K562 (cell line): ENCODE data around the gene ADAP1. TPM values are rescaled to one million over a fixed set of nuclear protein-coding genes. Genes with fewer than 3 reads are reported as not detected.

Source experiments
- CREB1 ChIP-seq, 2 experiments: sonication (generic) in 1 of 2; formaldehyde crosslinking in 1 of 2; IDR thresholded peaks; 2 replicates each; pipeline versions ENCODE4 v1.6.1 to v1.8.0; 2012 to 2022; ENCODE audit warnings: inconsistent platforms in 1 of 2, mild to moderate bottlenecking in 1 of 2, missing genetic modification reagents in 1 of 2, moderate library complexity in 1 of 2
- MYC ChIP-seq, 2 experiments: fragments of 250-450 bp in 1 of 2; sonication (Bioruptor Pico) in 1 of 2; IDR thresholded peaks; 2 replicates each; pipeline versions ENCODE4 v1.5.1 to v1.6.1; 2012 to 2021; ENCODE audit warnings: low read depth in 2 of 2, borderline replicate concordance in 1 of 2, improper control_type of control experiment in 1 of 2, low read length in 1 of 2, mild to moderate bottlenecking in 1 of 2, moderate library complexity in 1 of 2
- ZNF696 ChIP-seq: fragments of 250-450 bp; sonication (Bioruptor Pico); conservative IDR thresholded peaks from 2 replicates; pipeline ENCODE4 v1.4.0; 2020; ENCODE audit warnings: mild to moderate bottlenecking, moderate library complexity
- polyA plus RNA-seq, 8 experiments: library from polyadenylated mRNA; depleted of rRNA in 4 of 8; stranded (reverse) in 5 of 8; unstranded in 3 of 8; fragments of >200 nt; fragmentation: Nextera tagmentation in 2 of 8; fragmentation: Illumina TruSeq in 1 of 8; extraction: Ambion mirVana in 2 of 8; extraction: Trizol in 1 of 8; gene quantifications; 2 replicates each; pipeline versions ENCODE4 v1.2.1 to v1.2.3, GENCODE V29; 2011 to 2014; ENCODE audit warnings: inconsistent platforms in 1 of 8, missing spikeins in 1 of 8
- total RNA-seq, 7 experiments: library from RNA; depleted of rRNA in 6 of 7; stranded (reverse); fragments of >200 nt in 6 of 7; fragmentation: Illumina TruSeq in 2 of 7; extraction: Trizol in 2 of 7; gene quantifications; 2 replicates each; pipeline versions ENCODE4 v1.2.1 to v1.2.3, GENCODE V29; 2011 to 2021; ENCODE audit warnings: low replicate concordance in 1 of 7
- TF ChIP-seq, protein P1 (sequence below), 3 experiments: fragments of 200-800 bp in 1 of 3; fragments of 250-450 bp in 1 of 3; fragments of 450-650 bp in 1 of 3; sonication (Bioruptor Pico) in 1 of 3; sonication (Bioruptor generic) in 1 of 3; formaldehyde crosslinking in 1 of 3; IDR thresholded peaks; 2 replicates each; pipeline versions ENCODE4 v1.6.1 to v1.8.0; 2016 to 2022; ENCODE audit warnings: mild to moderate bottlenecking in 2 of 3, missing genetic modification characterization in 2 of 3, missing compliant biosample characterization in 1 of 3, moderate library complexity in 1 of 3
- TF ChIP-seq, protein P2 (sequence below): fragments of 450-650 bp; IDR thresholded peaks from 2 replicates; pipeline ENCODE4 v1.7.0; 2016; ENCODE audit warnings: borderline replicate concordance
- TF ChIP-seq, protein P3 (sequence below): sonication (generic); formaldehyde crosslinking; IDR thresholded peaks from 2 replicates; pipeline ENCODE4 v1.8.1; 2023; ENCODE audit warnings: mild to moderate bottlenecking, missing genetic modification reagents
- TF ChIP-seq, protein P4 (sequence below), 2 experiments: fragments of 450-650 bp; formaldehyde crosslinking in 1 of 2; IDR thresholded peaks; 2 replicates each; pipeline versions ENCODE4 v1.4.0 to v1.6.1; 2014 to 2020; ENCODE audit warnings: mild to moderate bottlenecking in 2 of 2, borderline replicate concordance in 1 of 2, low read depth in 1 of 2

The ADAP1 gene
- total and polyA plus RNA-seq, 9 of the 15 experiments (the other 6 are each of a cell fraction or from before 2014, with no cell fraction given) = 0.27 to 1.4 (median 0.52) TPM; not detected in 3

DNA sequence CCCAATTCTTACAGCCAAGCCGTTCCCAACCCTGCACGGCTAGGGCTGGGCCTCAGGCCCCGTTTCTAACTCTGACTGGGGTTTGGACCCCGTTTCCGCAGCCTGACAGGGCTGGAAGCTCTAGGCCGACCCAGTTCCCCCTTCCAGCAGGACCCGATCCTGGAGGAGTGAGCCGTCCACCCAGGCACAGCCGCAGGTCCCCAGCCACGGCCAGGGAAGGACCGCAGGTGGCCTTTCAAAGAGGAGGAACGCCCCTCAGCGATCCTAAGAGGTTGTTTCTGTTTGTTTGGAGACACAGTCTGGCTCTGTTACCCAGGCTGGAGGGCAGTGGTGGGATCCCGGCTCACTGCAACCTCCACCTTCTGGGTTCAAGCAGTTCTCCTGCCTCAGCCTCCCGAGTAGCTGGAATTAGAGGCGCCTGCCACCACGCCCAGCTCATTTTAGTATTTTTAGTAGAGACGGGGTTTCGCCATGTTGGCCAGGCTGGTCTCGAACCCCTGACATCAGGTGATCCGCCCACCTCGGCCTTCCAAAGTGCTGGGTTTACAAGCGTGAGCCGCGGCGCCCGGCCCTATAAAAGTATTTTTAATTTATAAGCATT, 78.9 kb downstream of the ADAP1 start (continued):
- TF ChIP-seq, protein P1, sequence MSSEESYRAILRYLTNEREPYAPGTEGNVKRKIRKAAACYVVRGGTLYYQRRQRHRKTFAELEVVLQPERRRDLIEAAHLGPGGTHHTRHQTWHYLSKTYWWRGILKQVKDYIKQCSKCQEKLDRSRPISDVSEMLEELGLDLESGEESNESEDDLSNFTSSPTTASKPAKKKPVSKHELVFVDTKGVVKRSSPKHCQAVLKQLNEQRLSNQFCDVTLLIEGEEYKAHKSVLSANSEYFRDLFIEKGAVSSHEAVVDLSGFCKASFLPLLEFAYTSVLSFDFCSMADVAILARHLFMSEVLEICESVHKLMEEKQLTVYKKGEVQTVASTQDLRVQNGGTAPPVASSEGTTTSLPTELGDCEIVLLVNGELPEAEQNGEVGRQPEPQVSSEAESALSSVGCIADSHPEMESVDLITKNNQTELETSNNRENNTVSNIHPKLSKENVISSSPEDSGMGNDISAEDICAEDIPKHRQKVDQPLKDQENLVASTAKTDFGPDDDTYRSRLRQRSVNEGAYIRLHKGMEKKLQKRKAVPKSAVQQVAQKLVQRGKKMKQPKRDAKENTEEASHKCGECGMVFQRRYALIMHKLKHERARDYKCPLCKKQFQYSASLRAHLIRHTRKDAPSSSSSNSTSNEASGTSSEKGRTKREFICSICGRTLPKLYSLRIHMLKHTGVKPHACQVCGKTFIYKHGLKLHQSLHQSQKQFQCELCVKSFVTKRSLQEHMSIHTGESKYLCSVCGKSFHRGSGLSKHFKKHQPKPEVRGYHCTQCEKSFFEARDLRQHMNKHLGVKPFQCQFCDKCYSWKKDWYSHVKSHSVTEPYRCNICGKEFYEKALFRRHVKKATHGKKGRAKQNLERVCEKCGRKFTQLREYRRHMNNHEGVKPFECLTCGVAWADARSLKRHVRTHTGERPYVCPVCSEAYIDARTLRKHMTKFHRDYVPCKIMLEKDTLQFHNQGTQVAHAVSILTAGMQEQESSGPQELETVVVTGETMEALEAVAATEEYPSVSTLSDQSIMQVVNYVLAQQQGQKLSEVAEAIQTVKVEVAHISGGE (CRISPR knock-in tag; IDR thresholded peaks at IDR 0.05) = peak in 1 of 3 experiments; percentile 3; a peak in 1 of 6 replicates
- 0 out of 2 replicates have a peak, but pooled peaks have one; percentile 42 for TF ChIP-seq ZNF696 (CRISPR knock-in tag)
- TF ChIP-seq, protein P2, sequence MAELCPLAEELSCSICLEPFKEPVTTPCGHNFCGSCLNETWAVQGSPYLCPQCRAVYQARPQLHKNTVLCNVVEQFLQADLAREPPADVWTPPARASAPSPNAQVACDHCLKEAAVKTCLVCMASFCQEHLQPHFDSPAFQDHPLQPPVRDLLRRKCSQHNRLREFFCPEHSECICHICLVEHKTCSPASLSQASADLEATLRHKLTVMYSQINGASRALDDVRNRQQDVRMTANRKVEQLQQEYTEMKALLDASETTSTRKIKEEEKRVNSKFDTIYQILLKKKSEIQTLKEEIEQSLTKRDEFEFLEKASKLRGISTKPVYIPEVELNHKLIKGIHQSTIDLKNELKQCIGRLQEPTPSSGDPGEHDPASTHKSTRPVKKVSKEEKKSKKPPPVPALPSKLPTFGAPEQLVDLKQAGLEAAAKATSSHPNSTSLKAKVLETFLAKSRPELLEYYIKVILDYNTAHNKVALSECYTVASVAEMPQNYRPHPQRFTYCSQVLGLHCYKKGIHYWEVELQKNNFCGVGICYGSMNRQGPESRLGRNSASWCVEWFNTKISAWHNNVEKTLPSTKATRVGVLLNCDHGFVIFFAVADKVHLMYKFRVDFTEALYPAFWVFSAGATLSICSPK = no peak
- TF ChIP-seq CREB1 (IDR thresholded peaks at IDR 0.05) = no peak
- 0 out of 2 replicates have a peak, but pooled peaks have one; percentile 16 for TF ChIP-seq CREB1 (CRISPR knock-in tag; IDR thresholded peaks at IDR 0.05)
- TF ChIP-seq, protein P3, sequence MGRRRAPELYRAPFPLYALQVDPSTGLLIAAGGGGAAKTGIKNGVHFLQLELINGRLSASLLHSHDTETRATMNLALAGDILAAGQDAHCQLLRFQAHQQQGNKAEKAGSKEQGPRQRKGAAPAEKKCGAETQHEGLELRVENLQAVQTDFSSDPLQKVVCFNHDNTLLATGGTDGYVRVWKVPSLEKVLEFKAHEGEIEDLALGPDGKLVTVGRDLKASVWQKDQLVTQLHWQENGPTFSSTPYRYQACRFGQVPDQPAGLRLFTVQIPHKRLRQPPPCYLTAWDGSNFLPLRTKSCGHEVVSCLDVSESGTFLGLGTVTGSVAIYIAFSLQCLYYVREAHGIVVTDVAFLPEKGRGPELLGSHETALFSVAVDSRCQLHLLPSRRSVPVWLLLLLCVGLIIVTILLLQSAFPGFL (CRISPR knock-in tag) = 0 out of 2 replicates have a peak, but pooled peaks have one; percentile 27
- TF ChIP-seq, protein P4, sequence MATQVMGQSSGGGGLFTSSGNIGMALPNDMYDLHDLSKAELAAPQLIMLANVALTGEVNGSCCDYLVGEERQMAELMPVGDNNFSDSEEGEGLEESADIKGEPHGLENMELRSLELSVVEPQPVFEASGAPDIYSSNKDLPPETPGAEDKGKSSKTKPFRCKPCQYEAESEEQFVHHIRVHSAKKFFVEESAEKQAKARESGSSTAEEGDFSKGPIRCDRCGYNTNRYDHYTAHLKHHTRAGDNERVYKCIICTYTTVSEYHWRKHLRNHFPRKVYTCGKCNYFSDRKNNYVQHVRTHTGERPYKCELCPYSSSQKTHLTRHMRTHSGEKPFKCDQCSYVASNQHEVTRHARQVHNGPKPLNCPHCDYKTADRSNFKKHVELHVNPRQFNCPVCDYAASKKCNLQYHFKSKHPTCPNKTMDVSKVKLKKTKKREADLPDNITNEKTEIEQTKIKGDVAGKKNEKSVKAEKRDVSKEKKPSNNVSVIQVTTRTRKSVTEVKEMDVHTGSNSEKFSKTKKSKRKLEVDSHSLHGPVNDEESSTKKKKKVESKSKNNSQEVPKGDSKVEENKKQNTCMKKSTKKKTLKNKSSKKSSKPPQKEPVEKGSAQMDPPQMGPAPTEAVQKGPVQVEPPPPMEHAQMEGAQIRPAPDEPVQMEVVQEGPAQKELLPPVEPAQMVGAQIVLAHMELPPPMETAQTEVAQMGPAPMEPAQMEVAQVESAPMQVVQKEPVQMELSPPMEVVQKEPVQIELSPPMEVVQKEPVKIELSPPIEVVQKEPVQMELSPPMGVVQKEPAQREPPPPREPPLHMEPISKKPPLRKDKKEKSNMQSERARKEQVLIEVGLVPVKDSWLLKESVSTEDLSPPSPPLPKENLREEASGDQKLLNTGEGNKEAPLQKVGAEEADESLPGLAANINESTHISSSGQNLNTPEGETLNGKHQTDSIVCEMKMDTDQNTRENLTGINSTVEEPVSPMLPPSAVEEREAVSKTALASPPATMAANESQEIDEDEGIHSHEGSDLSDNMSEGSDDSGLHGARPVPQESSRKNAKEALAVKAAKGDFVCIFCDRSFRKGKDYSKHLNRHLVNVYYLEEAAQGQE (IDR thresholded peaks at IDR 0.05; ENCODE audit: borderline replicate concordance) = no peak
- TF ChIP-seq, protein P4 (CRISPR knock-in tag; IDR thresholded peaks at IDR 0.05; ENCODE audit: low read depth) = 0 out of 2 replicates have a peak, but pooled peaks have one; percentile 22
- TF ChIP-seq MYC (IDR thresholded peaks at IDR 0.05; ENCODE audit: low read depth, low read length) = no peak
- TF ChIP-seq MYC (CRISPR knock-in tag; IDR thresholded peaks at IDR 0.05; ENCODE audit: borderline replicate concordance, low read depth) = peak; percentile 33; the same call in 1 of the 2 replicates
